ENCODE measurements around the gene ZNF672. TPM values are rescaled to one million over a fixed set of nuclear protein-coding genes. Genes with fewer than 3 reads are reported as not detected.
A peak's percentile ranks its signal among the peaks of the same experiment; 100 is the strongest.
"Not testable (repeated sequence)": the region's sequence is repeated elsewhere in the genome, so short reads cannot be mapped to it uniquely, and the experiment has no call there.

ZNF672 gene
- total and polyA plus RNA-seq, 7 donors: 25.3 to 57.0 (median 47.3) TPM

DNA sequence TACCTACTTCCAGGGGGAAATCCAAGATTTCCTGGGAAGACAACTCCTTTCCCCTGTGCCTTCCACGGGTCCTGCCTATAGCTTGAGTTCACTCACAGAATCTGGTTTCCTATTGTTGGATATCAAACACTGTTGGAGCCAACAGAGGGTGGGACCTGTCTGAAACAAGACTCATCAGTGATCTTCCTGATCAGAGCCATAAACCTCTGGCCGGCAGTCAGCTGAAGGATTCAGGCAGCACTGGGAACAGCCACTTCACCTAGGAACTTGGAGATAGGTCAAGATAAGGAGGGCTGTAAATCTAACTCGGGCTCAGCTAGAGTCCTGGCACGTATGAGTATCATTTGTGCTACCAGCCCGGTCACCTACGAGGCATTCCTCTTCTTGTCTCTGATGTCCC is 35.6 kb upstream of the ZNF672 start:
- peaks cover 0 to 3% (median 0%) of the 10 kb centered on the region in 3 donors for H3K27me3 ChIP-seq (ENCODE audit: insufficient read depth in 3 of 3, low read length in 2 of 3)
- 75 to 82% (median 82%) methylated on average over 6 of the region's 6 CpGs for WGBS, 3 donors
- no peaks in the 10 kb centered on the region for H3K36me3 ChIP-seq (ENCODE audit: insufficient read depth in 1 of 2, low read depth in 1 of 2)
- intact Hi-C loops (cut with DNase I): no loop called here
- H3K27ac ChIP-seq: no peak overlapping the region
- DNase-seq: no peak
- no peaks in the 10 kb centered on the region for H3K9me3 ChIP-seq
- H3K4me3 ChIP-seq: no peak overlapping the region
- ATAC-seq: no peak
- TF ChIP-seq, protein P1, sequence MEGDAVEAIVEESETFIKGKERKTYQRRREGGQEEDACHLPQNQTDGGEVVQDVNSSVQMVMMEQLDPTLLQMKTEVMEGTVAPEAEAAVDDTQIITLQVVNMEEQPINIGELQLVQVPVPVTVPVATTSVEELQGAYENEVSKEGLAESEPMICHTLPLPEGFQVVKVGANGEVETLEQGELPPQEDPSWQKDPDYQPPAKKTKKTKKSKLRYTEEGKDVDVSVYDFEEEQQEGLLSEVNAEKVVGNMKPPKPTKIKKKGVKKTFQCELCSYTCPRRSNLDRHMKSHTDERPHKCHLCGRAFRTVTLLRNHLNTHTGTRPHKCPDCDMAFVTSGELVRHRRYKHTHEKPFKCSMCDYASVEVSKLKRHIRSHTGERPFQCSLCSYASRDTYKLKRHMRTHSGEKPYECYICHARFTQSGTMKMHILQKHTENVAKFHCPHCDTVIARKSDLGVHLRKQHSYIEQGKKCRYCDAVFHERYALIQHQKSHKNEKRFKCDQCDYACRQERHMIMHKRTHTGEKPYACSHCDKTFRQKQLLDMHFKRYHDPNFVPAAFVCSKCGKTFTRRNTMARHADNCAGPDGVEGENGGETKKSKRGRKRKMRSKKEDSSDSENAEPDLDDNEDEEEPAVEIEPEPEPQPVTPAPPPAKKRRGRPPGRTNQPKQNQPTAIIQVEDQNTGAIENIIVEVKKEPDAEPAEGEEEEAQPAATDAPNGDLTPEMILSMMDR (IDR thresholded peaks at IDR 0.05): no peak
- H3K4me1 ChIP-seq: no peaks in the 10 kb centered on the region

DNA sequence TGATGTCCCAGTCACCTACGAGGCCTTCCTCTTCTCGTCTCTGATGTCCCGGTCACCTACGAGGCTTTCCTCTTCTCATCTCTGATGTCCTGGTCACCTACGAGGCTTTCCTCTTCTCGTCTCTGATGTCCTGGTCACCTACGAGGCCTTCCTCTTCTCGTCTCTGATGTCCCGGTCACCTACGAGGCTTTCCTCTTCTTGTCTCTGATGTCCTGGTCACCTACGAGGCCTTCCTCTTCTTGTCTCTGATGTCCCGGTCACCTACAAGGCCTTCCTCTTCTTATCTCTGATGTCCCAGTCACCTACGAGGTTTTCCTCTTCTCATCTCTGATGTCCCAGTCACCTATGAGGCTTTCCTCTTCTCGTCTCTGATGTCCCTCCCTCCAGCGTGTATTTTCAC is 34.5 kb upstream of the ZNF672 start:
- H3K4me3 ChIP-seq; H3K9me3 ChIP-seq; DNase-seq; H3K27me3 ChIP-seq (ENCODE audit: insufficient read depth in 3 of 3, low read length in 2 of 3); H3K36me3 ChIP-seq (ENCODE audit: insufficient read depth in 1 of 2, low read depth in 1 of 2); H3K27ac ChIP-seq; intact Hi-C loops (cut with DNase I); H3K4me1 ChIP-seq; ATAC-seq: not testable (repeated sequence)
- WGBS, 3 donors: 86 to 90% (median 87%) methylated on average over 15 of the region's 15 CpGs

DNA sequence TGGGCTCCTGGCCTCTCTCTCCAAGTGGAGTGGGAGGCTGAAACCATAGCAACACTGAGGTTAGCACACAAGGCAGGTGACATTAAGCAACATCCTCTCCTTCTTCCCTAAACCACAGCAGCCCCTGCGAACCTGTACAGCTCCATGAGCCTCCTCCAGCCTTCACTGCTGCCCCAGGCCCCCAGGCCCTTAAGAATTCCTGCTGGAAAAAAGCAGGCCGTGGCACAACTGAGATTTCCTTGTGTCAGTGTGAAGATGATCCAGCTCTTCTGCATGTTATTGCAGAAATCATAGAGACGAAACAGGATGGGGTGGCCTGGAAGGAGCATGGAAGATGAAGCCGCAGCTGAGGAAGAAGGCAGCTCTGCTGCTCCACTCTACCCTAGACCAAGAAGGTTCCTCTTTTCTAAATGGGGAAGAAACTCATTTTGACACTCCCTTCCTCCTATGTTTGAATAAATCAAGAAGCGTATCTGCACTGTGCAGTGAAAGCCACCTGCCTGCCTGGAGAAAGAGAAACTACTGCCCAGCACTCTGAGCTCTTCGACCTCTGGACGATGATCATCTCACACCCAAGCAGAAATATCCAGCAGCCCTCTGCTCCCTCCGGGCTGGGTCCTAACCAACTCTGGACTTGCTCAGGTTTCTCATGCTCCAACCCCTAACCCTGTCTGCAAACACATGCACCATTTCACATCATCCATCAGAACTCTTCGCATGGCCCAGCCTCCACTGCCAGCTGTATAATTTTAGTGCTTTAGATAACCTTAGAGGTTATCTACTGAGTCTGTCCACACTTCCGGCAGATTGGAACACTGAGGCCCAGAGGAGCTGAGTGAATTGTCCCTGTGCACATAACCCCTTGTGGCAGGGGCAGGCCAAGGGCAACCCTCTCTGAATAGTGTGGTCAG is 33.0 kb upstream of the ZNF672 start:
- H3K27ac ChIP-seq: no peak overlapping the region
- no peaks in the 10 kb centered on the region for H3K4me1 ChIP-seq

GRCh38 chr1:248805876-248806275 is 32.1 kb upstream of the ZNF672 start:
- no peak overlapping the region for H3K27ac ChIP-seq
- intact Hi-C loops (cut with DNase I): loop anchor here in 1 of 2 donors (2.0 to 5.0 kb wide), 2 partner anchors 109 to 183 kb away; no protein-coding TSS in a partner anchor
- TF ChIP-seq, protein P1 (IDR thresholded peaks at IDR 0.05): no peak
- no peaks in the 10 kb centered on the region for H3K4me1 ChIP-seq
- DNase-seq (no peak), ATAC-seq (no peak)
- H3K9me3 ChIP-seq: no peaks in the 10 kb centered on the region
- no peak overlapping the region for H3K4me3 ChIP-seq
- 84 to 95% (median 90%) methylated on average over 1 of the region's 1 CpG for WGBS, 3 donors
- peaks cover 0 to 1% of the 10 kb centered on the region in 2 donors for H3K36me3 ChIP-seq (ENCODE audit: insufficient read depth in 1 of 2, low read depth in 1 of 2)
- H3K27me3 ChIP-seq (ENCODE audit: insufficient read depth in 3 of 3, low read length in 2 of 3): peaks cover 0 to 3% (median 0%) of the 10 kb centered on the region in 3 donors

More for the DNA sequence above, 33.0 kb upstream of the ZNF672 start:
- Histone ChIP-seq H3K36me3 (ENCODE audit: insufficient read depth in 1 of 2, low read depth in 1 of 2) (no peaks in the 10 kb centered on the region), H3K4me3 (no peak overlapping the region), H3K9me3 (no peaks in the 10 kb centered on the region), H3K27me3 (ENCODE audit: insufficient read depth in 3 of 3, low read length in 2 of 3) (peaks cover 0 to 3% (median 0%) of the 10 kb centered on the region in 3 donors)
- intact Hi-C loops (cut with DNase I): loop anchor here in 1 of 2 donors (5.0 kb wide), 1 partner anchor 108 kb away; no protein-coding TSS in a partner anchor
- DNase-seq (no peak), ATAC-seq (peak in 3 of 4 donors; percentile 18 to 36 (median 19))
- TF ChIP-seq, protein P1 (IDR thresholded peaks at IDR 0.05): no peak
- 80 to 82% (median 82%) methylated on average over 10 of the region's 10 CpGs for WGBS, 3 donors

- WGBS, 3 donors: 47 to 53% (median 49%) methylated on average over 15 of the region's 15 CpGs
- DNase-seq: peak in 1 of 2 donors; percentile 75
These were observed 30.8 kb upstream of the ZNF672 start for GRCh38 chr1:248807067-248807737.

More at GRCh38 chr1:248807067-248807737, 30.8 kb upstream of the ZNF672 start:
- intact Hi-C loops (cut with DNase I): loop anchor here in 1 of 2 donors (2.0 to 5.0 kb wide), 2 partner anchors 110 to 184 kb away; no protein-coding TSS in a partner anchor
- no peak overlapping the region for H3K27ac ChIP-seq
- H3K4me1 ChIP-seq: no peaks in the 10 kb centered on the region
- H3K4me3 ChIP-seq: no peak overlapping the region
- TF ChIP-seq, protein P1 (IDR thresholded peaks at IDR 0.05): peak; percentile 74
- no peaks in the 10 kb centered on the region for H3K27me3 ChIP-seq (ENCODE audit: insufficient read depth in 3 of 3, low read length in 2 of 3)
- H3K36me3 ChIP-seq (ENCODE audit: insufficient read depth in 1 of 2, low read depth in 1 of 2): peaks cover 0 to 14% of the 10 kb centered on the region in 2 donors
- peak; percentile 64 to 83 (median 79) for ATAC-seq
- no peaks in the 10 kb centered on the region for H3K9me3 ChIP-seq
